ENCODE measurements around the gene AGXT. TPM values are rescaled to one million over a fixed set of nuclear protein-coding genes. Genes with fewer than 3 reads are reported as not detected.

AGXT gene
- total and polyA plus RNA-seq, 2 of the 8 experiments (the other 6 are each of a cell fraction or from before 2014, with no cell fraction given) = 0.03 TPM; not detected in 1

DNA sequence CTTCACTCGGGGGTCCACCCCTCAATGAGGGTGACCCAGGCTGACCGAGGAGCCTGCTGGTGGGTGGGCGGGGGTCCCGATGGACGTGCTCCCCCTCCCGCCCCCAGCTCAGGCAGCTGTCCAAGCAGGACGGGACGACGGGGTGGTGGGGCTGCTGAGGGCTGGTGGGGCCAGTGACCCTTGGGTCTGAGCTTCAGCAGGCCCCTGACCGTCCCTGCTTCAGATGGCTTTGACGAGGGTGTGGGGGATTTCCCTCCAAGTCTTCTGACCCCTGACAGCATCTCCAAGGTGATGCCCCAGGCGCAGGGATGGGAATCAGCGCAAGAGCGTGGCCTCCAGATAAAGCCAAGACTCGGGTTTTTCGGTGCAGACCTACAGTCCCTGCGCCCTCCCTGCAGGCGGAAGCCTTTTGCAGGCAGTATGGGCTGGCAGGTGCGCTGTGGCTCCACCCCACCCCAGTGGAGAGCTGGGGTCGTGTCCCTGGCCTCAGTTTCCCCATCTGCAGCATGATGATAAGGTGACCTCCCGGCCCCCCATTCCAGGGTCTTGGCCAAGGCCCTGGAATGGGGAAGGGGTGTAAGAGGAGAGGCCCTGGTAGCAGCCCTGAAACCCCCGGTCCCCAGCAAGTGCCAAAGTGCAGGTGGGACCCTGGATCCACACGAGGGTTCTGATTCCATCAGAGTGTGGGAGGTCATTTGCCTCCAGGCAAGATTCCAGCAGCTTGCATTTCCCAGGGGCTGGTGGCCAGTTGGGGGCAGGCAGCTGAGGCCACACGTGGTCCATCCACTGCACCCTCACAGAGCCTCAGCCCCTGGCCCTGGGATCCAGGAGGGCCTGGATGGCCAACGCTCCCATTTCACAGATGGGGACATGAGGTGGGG, 46.3 kb downstream of the AGXT start (continued):
- TF ChIP-seq, protein P1, sequence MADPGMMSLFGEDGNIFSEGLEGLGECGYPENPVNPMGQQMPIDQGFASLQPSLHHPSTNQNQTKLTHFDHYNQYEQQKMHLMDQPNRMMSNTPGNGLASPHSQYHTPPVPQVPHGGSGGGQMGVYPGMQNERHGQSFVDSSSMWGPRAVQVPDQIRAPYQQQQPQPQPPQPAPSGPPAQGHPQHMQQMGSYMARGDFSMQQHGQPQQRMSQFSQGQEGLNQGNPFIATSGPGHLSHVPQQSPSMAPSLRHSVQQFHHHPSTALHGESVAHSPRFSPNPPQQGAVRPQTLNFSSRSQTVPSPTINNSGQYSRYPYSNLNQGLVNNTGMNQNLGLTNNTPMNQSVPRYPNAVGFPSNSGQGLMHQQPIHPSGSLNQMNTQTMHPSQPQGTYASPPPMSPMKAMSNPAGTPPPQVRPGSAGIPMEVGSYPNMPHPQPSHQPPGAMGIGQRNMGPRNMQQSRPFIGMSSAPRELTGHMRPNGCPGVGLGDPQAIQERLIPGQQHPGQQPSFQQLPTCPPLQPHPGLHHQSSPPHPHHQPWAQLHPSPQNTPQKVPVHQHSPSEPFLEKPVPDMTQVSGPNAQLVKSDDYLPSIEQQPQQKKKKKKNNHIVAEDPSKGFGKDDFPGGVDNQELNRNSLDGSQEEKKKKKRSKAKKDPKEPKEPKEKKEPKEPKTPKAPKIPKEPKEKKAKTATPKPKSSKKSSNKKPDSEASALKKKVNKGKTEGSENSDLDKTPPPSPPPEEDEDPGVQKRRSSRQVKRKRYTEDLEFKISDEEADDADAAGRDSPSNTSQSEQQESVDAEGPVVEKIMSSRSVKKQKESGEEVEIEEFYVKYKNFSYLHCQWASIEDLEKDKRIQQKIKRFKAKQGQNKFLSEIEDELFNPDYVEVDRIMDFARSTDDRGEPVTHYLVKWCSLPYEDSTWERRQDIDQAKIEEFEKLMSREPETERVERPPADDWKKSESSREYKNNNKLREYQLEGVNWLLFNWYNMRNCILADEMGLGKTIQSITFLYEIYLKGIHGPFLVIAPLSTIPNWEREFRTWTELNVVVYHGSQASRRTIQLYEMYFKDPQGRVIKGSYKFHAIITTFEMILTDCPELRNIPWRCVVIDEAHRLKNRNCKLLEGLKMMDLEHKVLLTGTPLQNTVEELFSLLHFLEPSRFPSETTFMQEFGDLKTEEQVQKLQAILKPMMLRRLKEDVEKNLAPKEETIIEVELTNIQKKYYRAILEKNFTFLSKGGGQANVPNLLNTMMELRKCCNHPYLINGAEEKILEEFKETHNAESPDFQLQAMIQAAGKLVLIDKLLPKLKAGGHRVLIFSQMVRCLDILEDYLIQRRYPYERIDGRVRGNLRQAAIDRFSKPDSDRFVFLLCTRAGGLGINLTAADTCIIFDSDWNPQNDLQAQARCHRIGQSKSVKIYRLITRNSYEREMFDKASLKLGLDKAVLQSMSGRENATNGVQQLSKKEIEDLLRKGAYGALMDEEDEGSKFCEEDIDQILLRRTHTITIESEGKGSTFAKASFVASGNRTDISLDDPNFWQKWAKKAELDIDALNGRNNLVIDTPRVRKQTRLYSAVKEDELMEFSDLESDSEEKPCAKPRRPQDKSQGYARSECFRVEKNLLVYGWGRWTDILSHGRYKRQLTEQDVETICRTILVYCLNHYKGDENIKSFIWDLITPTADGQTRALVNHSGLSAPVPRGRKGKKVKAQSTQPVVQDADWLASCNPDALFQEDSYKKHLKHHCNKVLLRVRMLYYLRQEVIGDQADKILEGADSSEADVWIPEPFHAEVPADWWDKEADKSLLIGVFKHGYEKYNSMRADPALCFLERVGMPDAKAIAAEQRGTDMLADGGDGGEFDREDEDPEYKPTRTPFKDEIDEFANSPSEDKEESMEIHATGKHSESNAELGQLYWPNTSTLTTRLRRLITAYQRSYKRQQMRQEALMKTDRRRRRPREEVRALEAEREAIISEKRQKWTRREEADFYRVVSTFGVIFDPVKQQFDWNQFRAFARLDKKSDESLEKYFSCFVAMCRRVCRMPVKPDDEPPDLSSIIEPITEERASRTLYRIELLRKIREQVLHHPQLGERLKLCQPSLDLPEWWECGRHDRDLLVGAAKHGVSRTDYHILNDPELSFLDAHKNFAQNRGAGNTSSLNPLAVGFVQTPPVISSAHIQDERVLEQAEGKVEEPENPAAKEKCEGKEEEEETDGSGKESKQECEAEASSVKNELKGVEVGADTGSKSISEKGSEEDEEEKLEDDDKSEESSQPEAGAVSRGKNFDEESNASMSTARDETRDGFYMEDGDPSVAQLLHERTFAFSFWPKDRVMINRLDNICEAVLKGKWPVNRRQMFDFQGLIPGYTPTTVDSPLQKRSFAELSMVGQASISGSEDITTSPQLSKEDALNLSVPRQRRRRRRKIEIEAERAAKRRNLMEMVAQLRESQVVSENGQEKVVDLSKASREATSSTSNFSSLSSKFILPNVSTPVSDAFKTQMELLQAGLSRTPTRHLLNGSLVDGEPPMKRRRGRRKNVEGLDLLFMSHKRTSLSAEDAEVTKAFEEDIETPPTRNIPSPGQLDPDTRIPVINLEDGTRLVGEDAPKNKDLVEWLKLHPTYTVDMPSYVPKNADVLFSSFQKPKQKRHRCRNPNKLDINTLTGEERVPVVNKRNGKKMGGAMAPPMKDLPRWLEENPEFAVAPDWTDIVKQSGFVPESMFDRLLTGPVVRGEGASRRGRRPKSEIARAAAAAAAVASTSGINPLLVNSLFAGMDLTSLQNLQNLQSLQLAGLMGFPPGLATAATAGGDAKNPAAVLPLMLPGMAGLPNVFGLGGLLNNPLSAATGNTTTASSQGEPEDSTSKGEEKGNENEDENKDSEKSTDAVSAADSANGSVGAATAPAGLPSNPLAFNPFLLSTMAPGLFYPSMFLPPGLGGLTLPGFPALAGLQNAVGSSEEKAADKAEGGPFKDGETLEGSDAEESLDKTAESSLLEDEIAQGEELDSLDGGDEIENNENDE (IDR thresholded peaks at IDR 0.05; ENCODE audit: insufficient replicate concordance, low read length) = no peak
- TF ChIP-seq ASH2L (IDR thresholded peaks at IDR 0.05; ENCODE audit: low read length) (no peak), NRF1 (IDR thresholded peaks at IDR 0.05; ENCODE audit: low read depth, low read length) (no peak), RXRA (IDR thresholded peaks at IDR 0.05; ENCODE audit: insufficient read depth, low read depth, low read length) (no peak), BRCA1 (IDR thresholded peaks at IDR 0.05; ENCODE audit: low read depth, low read length) (no peak), EP300 (IDR thresholded peaks at IDR 0.05; ENCODE audit: borderline replicate concordance in 1 of 2, low read depth in 2 of 2, low read length in 2 of 2) (no peak), KDM5A (IDR thresholded peaks at IDR 0.05; ENCODE audit: low read length) (no peak), RNF2 (IDR thresholded peaks at IDR 0.05; ENCODE audit: borderline replicate concordance, low read depth, low read length, missing control alignments, poor library complexity, severe bottlenecking) (no peak), CTBP2 (IDR thresholded peaks at IDR 0.05; ENCODE audit: borderline replicate concordance, insufficient read depth, insufficient read length, low read length) (no peak)

All from H1 (cell line).